PC-3 (cell line): ENCODE results near the gene AADACL4. TPM values are rescaled to one million over a fixed set of nuclear protein-coding genes. Genes with fewer than 3 reads are reported as not detected.

Experiments
- ATAC-seq: fragments of 200-7000 bp; cut with Tn5 transposase; 2 replicates; pipeline ENCODE4 v1.9.1; 2020; ENCODE audit warnings: mild to moderate bottlenecking, moderate library complexity
- BruUV-seq: library from RNA; stranded (reverse); fragments of 400-500 nt; replicated peaks from 2 replicates; lab custom pipeline; 2021; lab: Mats Ljungman, UMichigan
- CTCF ChIA-PET: fragments of 300-600 bp; sonication (Branson Sonifier 250); formaldehyde crosslinking; loops from one replicate; lab custom pipeline; 2022; ENCODE audit warnings: antibody characterized with exemption; lab: Charles Lee
- POLR2A ChIA-PET: fragments of 300-600 bp; sonication (Branson Sonifier 250); formaldehyde crosslinking; loops from one replicate; lab custom pipeline; 2022; ENCODE audit warnings: antibody characterized with exemption; ENCODE audit not compliant: unreplicated experiment; lab: Charles Lee
- DNase-seq: peaks from one replicate; pipeline ENCODE4 v3.0.0-alpha.2; 2015
- H2AFZ ChIP-seq: fragments of 300-600 bp; sonication (generic); 2 replicates; pipeline ENCODE4 v1.6.0; 2016; ENCODE audit warnings: antibody characterized with exemption, low read length
- H3F3A ChIP-seq: fragments of 300-600 bp; sonication (generic); one replicate; pipeline ENCODE4 v1.6.0; 2017; ENCODE audit warnings: antibody characterized with exemption, low read length, control low read depth, mild to moderate bottlenecking; ENCODE audit not compliant: unreplicated experiment
- H3K27ac ChIP-seq: fragments of 300-600 bp; sonication (generic); 2 replicates; pipeline ENCODE4 v1.5.1; 2016; ENCODE audit warnings: mild to moderate bottlenecking, low read length
- H3K27me3 ChIP-seq: fragments of 300-600 bp; sonication (generic); 2 replicates; pipeline ENCODE4 v1.6.1; 2016; ENCODE audit warnings: low read length, mixed read lengths
- H3K36me3 ChIP-seq: fragments of 300-600 bp; sonication (generic); 2 replicates; pipeline ENCODE4 v1.6.1; 2016; ENCODE audit warnings: low read depth, mixed run types, low read length, mixed read lengths
- H3K4me1 ChIP-seq: fragments of 300-600 bp; sonication (generic); 2 replicates; pipeline ENCODE4 v1.5.1; 2016; ENCODE audit warnings: low read length; ENCODE audit not compliant: insufficient read depth
- H3K4me2 ChIP-seq: fragments of 300-600 bp; sonication (generic); 2 replicates; pipeline ENCODE4 v1.6.0; 2016; ENCODE audit warnings: low read length
- H3K4me3 ChIP-seq: fragments of 300-600 bp; sonication (generic); 2 replicates; pipeline ENCODE4 v1.5.1; 2016; ENCODE audit warnings: mild to moderate bottlenecking, low read length, mixed read lengths
- H3K79me2 ChIP-seq: fragments of 300-600 bp; sonication (generic); 2 replicates; pipeline ENCODE4 v1.6.1; 2017; ENCODE audit warnings: low read length, mixed read lengths
- H3K9ac ChIP-seq: fragments of 300-600 bp; sonication (generic); 2 replicates; pipeline ENCODE4 v1.6.0; 2016; ENCODE audit warnings: mild to moderate bottlenecking, low read length
- H3K9me2 ChIP-seq: fragments of 300-600 bp; sonication (generic); replicated peaks from 2 replicates; pipeline ENCODE4 v1.6.1; 2016; ENCODE audit warnings: mixed run types, low read length, mixed read lengths
- H3K9me3 ChIP-seq: fragments of 300-600 bp; sonication (generic); 2 replicates; pipeline ENCODE4 v1.6.1; 2016; ENCODE audit warnings: low read length, mixed read lengths
- H4K20me1 ChIP-seq: fragments of 300-600 bp; sonication (generic); 2 replicates; pipeline ENCODE4 v1.6.1; 2016; ENCODE audit warnings: low read length, mixed read lengths
- EZH2 ChIP-seq: fragments of 300-600 bp; sonication (generic); IDR thresholded peaks from one replicate; pipeline ENCODE4 v1.6.1; 2017; ENCODE audit warnings: antibody characterized with exemption, mild to moderate bottlenecking, low read length; ENCODE audit not compliant: unreplicated experiment
- EZH2phosphoT487 ChIP-seq: fragments of 300-600 bp; sonication (generic); IDR thresholded peaks from 2 replicates; pipeline ENCODE4 v1.6.1; 2018; ENCODE audit warnings: mild to moderate bottlenecking, antibody characterized with exemption, low read length, borderline replicate concordance
- intact Hi-C: fragments of 100-400 bp; cut with micrococcal nuclease; formaldehyde crosslinking; loops from 2 replicates; pipeline ENCODE4 v1.9.0; 2023
- total RNA-seq: library from RNA; depleted of rRNA; stranded (reverse); fragments of >200 nt; gene quantifications from 2 replicates; pipeline ENCODE4 v1.2.3, GENCODE V29; 2014
- TF ChIP-seq, protein P1 (sequence below): fragments of 300-600 bp; sonication (generic); conservative IDR thresholded peaks from 2 replicates; pipeline ENCODE4 v1.5.1; 2017; ENCODE audit warnings: antibody characterized with exemption, low read depth, mild to moderate bottlenecking, low read length

The AADACL4 gene
- total RNA-seq, 1 experiment from 2014 or later: not detected

DNA sequence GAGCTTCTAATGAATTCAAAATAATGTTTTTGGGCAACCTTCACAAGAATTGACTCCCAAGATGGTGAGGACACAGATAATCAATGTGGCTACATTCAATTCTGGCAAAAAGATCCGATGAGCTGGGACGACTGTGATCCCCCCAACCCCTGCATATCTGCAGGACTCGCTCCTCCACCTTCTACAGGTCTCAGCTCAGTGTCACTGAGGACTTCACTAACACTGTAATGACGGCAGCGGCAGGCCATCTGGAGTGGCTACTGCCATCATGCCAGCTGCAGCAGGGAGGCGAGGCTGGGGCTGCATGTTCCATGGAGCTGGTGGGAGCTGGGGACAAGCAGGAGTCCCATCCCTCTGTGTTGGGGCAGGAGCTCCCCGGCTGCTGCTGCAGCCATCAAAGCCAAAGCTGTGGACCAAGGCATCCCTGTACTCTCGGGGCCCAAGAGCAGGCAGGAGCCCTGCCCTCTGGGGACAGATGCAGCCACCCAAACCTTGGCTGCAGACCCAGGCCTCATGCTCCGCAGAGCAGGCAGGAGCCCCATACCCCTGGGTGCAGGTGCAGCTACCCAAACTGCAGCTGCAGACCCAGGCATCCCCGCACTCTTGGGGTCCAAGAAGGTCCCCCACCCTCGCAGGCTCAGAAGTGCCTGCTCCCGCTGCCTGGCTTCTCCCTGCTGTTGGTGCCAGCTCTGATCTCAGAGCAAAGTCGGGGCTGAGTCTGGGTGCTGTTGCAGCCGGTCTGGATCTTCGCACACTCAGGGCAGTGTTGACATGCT is 13.7 kb upstream of the AADACL4 start:
- Histone ChIP-seq H3K36me3 (no peaks in the 10 kb centered on the region), H3K4me2 (no peak overlapping the region), H2AFZ (no peak overlapping the region), H3K27ac (no peak overlapping the region), H3K79me2 (no peaks in the 10 kb centered on the region), H3F3A (no peaks in the 10 kb centered on the region), H3K4me3 (no peak overlapping the region), H3K9me2 (no peaks in the 10 kb centered on the region), H3K9ac (no peak overlapping the region), H3K9me3 (no peaks in the 10 kb centered on the region), H3K27me3 (no peaks in the 10 kb centered on the region), H4K20me1 (no peaks in the 10 kb centered on the region), H3K4me1 (no peaks in the 10 kb centered on the region)
- no peak for TF ChIP-seq EZH2
- TF ChIP-seq, protein P1, sequence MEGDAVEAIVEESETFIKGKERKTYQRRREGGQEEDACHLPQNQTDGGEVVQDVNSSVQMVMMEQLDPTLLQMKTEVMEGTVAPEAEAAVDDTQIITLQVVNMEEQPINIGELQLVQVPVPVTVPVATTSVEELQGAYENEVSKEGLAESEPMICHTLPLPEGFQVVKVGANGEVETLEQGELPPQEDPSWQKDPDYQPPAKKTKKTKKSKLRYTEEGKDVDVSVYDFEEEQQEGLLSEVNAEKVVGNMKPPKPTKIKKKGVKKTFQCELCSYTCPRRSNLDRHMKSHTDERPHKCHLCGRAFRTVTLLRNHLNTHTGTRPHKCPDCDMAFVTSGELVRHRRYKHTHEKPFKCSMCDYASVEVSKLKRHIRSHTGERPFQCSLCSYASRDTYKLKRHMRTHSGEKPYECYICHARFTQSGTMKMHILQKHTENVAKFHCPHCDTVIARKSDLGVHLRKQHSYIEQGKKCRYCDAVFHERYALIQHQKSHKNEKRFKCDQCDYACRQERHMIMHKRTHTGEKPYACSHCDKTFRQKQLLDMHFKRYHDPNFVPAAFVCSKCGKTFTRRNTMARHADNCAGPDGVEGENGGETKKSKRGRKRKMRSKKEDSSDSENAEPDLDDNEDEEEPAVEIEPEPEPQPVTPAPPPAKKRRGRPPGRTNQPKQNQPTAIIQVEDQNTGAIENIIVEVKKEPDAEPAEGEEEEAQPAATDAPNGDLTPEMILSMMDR: no peak
- TF ChIP-seq EZH2phosphoT487: no peak
- DNase-seq: no peak
- BruUV-seq: no TSS peak
- ChIA-PET CTCF (no interaction called here), POLR2A (no interaction called here)
- intact Hi-C loops: no loop called here
- ATAC-seq: no peak

DNA sequence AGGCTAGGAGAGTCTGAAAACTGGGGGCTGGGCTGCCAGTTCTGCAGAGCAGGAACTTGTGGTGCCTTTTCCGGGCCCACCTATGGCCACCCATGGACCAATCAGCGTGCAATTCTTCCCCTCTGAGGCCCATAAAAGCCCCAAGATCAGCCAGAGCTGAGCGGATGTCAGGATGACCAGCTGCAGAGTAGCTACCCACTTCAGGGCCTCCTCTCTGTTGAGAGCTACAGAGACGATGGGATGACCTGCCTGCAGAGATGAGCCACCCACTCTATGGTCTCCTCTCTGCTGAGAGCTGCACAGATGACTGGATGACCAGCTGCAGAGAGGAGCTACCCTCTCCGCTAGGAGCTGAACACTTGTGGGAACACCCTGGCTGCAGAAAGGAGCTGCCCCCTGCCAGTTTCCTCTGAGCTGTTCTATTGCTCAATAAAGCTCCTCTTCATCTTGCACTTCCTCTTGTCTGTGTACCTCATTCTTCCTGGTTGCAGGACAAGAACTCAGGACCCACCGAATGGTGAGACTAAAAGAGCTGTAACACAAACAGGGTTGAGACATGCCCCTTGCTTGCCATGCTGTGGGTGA is 12.8 kb upstream of the AADACL4 start:
- ChIA-PET CTCF (no interaction called here), POLR2A (no interaction called here)
- DNase-seq (no peak), ATAC-seq (no peak)
- no peaks in the 10 kb centered on the region for H3K79me2 ChIP-seq
- no peak overlapping the region for H3K4me2 ChIP-seq
- H2AFZ ChIP-seq: no peak overlapping the region
- H3K27ac ChIP-seq: no peak overlapping the region
- TF ChIP-seq EZH2phosphoT487 (no peak), EZH2 (no peak)
- TF ChIP-seq, protein P1: no peak
- intact Hi-C loops: no loop called here
- H3K9me2 ChIP-seq: no peaks in the 10 kb centered on the region
- H3K4me1 ChIP-seq: no peaks in the 10 kb centered on the region
- no peaks in the 10 kb centered on the region for H4K20me1 ChIP-seq
- no peaks in the 10 kb centered on the region for H3K9me3 ChIP-seq
- no peak overlapping the region for H3K9ac ChIP-seq
- BruUV-seq: no TSS peak
- H3K4me3 ChIP-seq: no peak overlapping the region
- H3K27me3 ChIP-seq: no peaks in the 10 kb centered on the region
- H3F3A ChIP-seq: no peaks in the 10 kb centered on the region
- no peaks in the 10 kb centered on the region for H3K36me3 ChIP-seq

DNA sequence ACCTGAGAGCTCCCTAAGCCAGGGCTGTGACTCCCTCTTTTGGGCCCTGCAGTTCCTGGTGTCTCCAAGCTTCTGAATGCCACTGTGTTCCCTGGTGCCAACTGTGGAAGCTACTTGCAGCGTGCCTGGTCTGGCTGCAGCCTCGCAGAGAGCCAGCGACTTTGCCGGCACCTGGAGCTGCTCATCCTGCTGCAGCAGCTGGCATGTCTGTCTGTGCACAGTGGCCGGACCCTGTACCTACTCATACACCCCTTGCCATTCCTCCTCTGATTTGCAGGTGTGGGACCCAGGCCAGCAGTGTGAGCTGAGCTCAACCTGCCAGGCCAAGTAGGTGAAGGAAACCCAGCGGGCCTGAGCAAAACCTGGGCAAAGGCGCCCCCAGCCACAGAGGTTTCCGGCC is 12.3 kb upstream of the AADACL4 start:
- TF ChIP-seq, protein P1: no peak
- TF ChIP-seq EZH2phosphoT487: no peak
- TF ChIP-seq EZH2: no peak
- BruUV-seq: no TSS peak
- Histone ChIP-seq H3K27ac (no peak overlapping the region), H3K4me3 (no peak overlapping the region), H3K9ac (no peak overlapping the region), H4K20me1 (no peaks in the 10 kb centered on the region), H3K36me3 (no peaks in the 10 kb centered on the region), H3K79me2 (no peaks in the 10 kb centered on the region), H2AFZ (no peak overlapping the region), H3K27me3 (no peaks in the 10 kb centered on the region), H3K9me2 (no peaks in the 10 kb centered on the region), H3K9me3 (no peaks in the 10 kb centered on the region), H3K4me2 (no peak overlapping the region), H3K4me1 (no peaks in the 10 kb centered on the region), H3F3A (no peaks in the 10 kb centered on the region)
- ChIA-PET CTCF (no interaction called here), POLR2A (no interaction called here)
- DNase-seq (no peak), ATAC-seq (no peak)
- intact Hi-C loops: no loop called here
